HL-60 (cell line): ENCODE measurements around the gene POP7.

Experiments used
- DNase-seq, 2 experiments: peaks; one replicate each; pipeline ENCODE4 v3.0.0-alpha.2; 2010 to 2020; ENCODE audit warnings: low read depth in 1 of 2, low spot score in 1 of 2
- H3K27ac ChIP-seq: fragments of 250-450 bp; sonication (Bioruptor Pico); replicated peaks from 2 replicates; pipeline ENCODE4 v1.5.1; 2020; ENCODE audit warnings: mild to moderate bottlenecking, moderate library complexity
- H3K27me3 ChIP-seq: fragments of 250-450 bp; sonication (Bioruptor Pico); 2 replicates; pipeline ENCODE4 v1.5.1; 2021; ENCODE audit warnings: mild to moderate bottlenecking, moderate library complexity; ENCODE audit not compliant: insufficient read depth, poor library complexity, severe bottlenecking
- H3K4me3 ChIP-seq: replicated peaks from 2 replicates; pipeline ENCODE4 v1.5.1; 2011; ENCODE audit warnings: mild to moderate bottlenecking, control low read depth, low read length; ENCODE audit not compliant: insufficient read depth
- GABPA ChIP-seq: IDR thresholded peaks from 2 replicates; pipeline ENCODE4 v1.6.1; 2012; ENCODE audit warnings: low read depth
- POLR2AphosphoS5 ChIP-seq: IDR thresholded peaks from 2 replicates; pipeline ENCODE4 v1.6.1; 2012; ENCODE audit warnings: low read depth
- SPI1 ChIP-seq: IDR thresholded peaks from 2 replicates; pipeline ENCODE4 v1.6.1; 2012; ENCODE audit warnings: low read depth, mild to moderate bottlenecking, borderline replicate concordance
- TF ChIP-seq, protein P1 (sequence below): IDR thresholded peaks from one replicate; pipeline ENCODE4 v1.5.1; 2011; ENCODE audit warnings: low read length, control low read depth, inconsistent platforms; ENCODE audit not compliant: insufficient read depth
- TF ChIP-seq, protein P2 (sequence below): IDR thresholded peaks from 2 replicates; pipeline ENCODE4 v1.6.1; 2012; ENCODE audit warnings: low read depth; ENCODE audit not compliant: insufficient replicate concordance

The POP7 gene

DNA sequence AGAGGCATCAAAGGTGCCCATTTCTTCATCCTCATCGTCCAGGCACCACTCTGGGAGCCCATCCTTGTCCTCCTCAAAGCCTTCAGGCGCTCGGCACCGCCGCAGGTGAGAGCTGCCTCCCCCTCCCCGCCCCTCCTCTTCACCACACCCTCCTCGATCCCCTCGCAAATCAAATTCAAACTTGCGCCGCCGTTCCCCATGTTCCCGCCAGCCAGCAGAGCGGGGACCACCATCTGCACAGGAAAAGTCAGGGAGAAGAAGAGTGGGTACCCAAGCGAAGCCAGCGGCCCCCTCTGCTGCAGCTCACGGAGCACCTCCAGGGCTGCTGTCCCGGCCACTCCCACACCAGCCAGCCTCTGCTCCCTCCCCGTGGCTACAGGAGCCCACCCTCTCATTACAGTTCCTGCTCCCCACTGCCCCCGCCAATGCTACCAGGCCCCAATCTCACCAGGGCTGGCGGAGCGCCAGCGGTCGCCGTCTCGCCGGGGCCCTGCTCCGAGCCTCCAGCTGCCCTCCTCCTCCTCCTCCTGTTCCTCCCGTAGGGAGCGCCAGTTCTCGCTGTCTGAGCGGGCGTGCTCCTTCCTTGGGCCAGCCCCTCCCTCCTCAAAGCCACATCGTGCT lies 19.6 kb upstream of the POP7 start:
- no peaks in the 10 kb centered on the region for H3K27me3 ChIP-seq
- no peak overlapping the region for H3K27ac ChIP-seq
- no peak for DNase-seq
- TF ChIP-seq, protein P1, sequence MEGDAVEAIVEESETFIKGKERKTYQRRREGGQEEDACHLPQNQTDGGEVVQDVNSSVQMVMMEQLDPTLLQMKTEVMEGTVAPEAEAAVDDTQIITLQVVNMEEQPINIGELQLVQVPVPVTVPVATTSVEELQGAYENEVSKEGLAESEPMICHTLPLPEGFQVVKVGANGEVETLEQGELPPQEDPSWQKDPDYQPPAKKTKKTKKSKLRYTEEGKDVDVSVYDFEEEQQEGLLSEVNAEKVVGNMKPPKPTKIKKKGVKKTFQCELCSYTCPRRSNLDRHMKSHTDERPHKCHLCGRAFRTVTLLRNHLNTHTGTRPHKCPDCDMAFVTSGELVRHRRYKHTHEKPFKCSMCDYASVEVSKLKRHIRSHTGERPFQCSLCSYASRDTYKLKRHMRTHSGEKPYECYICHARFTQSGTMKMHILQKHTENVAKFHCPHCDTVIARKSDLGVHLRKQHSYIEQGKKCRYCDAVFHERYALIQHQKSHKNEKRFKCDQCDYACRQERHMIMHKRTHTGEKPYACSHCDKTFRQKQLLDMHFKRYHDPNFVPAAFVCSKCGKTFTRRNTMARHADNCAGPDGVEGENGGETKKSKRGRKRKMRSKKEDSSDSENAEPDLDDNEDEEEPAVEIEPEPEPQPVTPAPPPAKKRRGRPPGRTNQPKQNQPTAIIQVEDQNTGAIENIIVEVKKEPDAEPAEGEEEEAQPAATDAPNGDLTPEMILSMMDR: no peak
- TF ChIP-seq, protein P2, sequence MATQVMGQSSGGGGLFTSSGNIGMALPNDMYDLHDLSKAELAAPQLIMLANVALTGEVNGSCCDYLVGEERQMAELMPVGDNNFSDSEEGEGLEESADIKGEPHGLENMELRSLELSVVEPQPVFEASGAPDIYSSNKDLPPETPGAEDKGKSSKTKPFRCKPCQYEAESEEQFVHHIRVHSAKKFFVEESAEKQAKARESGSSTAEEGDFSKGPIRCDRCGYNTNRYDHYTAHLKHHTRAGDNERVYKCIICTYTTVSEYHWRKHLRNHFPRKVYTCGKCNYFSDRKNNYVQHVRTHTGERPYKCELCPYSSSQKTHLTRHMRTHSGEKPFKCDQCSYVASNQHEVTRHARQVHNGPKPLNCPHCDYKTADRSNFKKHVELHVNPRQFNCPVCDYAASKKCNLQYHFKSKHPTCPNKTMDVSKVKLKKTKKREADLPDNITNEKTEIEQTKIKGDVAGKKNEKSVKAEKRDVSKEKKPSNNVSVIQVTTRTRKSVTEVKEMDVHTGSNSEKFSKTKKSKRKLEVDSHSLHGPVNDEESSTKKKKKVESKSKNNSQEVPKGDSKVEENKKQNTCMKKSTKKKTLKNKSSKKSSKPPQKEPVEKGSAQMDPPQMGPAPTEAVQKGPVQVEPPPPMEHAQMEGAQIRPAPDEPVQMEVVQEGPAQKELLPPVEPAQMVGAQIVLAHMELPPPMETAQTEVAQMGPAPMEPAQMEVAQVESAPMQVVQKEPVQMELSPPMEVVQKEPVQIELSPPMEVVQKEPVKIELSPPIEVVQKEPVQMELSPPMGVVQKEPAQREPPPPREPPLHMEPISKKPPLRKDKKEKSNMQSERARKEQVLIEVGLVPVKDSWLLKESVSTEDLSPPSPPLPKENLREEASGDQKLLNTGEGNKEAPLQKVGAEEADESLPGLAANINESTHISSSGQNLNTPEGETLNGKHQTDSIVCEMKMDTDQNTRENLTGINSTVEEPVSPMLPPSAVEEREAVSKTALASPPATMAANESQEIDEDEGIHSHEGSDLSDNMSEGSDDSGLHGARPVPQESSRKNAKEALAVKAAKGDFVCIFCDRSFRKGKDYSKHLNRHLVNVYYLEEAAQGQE: no peak
- no peak for TF ChIP-seq SPI1
- no peak for TF ChIP-seq GABPA
- no peak for TF ChIP-seq POLR2AphosphoS5
- H3K4me3 ChIP-seq: no peak overlapping the region

DNA sequence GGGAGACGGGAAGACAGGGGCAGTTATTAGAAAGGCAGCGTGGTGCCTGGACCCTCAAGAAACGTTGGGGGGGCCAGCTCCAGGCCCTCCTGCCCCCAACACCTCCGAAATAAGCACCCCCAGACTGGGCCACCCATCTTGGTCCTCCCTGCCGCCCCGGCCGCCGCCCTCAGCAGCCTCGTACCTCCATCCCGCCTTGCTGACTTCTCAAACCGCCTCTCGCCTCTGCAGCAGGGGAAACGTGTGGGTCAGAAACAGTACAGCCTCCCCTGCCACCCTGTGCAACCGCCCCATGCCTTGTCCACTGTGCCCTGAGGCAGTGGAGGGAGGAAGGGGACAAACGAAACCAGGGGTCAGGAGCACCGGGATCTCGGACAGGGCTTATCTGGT lies 19.1 kb upstream of the POP7 start:
- Histone ChIP-seq H3K4me3 (no peak overlapping the region), H3K27me3 (no peaks in the 10 kb centered on the region), H3K27ac (no peak overlapping the region)
- TF ChIP-seq, protein P2: no peak
- TF ChIP-seq SPI1 (no peak), GABPA (no peak), POLR2AphosphoS5 (no peak)
- TF ChIP-seq, protein P1: no peak
- no peak for DNase-seq

DNA sequence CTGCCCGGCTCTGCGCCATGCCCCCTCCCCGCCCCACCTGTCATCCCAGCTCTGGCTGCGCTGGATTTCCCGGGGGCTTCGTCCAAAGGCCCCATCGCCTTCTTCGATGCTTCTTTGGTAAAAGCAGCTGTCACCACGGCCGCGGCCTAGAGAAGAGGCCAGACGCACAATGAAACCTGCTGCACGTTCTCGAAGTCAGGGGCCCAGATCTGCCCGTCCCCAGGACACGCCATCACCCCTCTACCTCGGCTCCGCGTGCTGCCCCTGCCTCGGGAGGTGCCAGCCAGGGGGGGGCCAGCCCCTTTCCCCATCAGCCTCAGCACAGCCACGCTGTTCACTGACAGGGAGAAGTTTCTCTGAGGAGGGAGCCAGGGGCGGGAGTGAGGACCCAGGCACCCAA lies 18.7 kb upstream of the POP7 start:
- H3K27ac ChIP-seq: no peak overlapping the region
- no peak for TF ChIP-seq POLR2AphosphoS5
- no peak for TF ChIP-seq SPI1
- TF ChIP-seq, protein P2: no peak
- TF ChIP-seq, protein P1: no peak
- no peak for TF ChIP-seq GABPA
- H3K4me3 ChIP-seq: no peak overlapping the region
- H3K27me3 ChIP-seq: no peaks in the 10 kb centered on the region
- DNase-seq: no peak
